HepG2 (cell line): ENCODE data around the gene WNT5B. TPM values are rescaled to one million over a fixed set of nuclear protein-coding genes. Genes with fewer than 3 reads are reported as not detected.

Source experiments
- CCAR2 ChIP-seq: fragments of 200-400 bp; formaldehyde crosslinking; optimal IDR thresholded peaks from 2 replicates; pipeline ENCODE3; 2018; ENCODE audit warnings: low read depth, mild to moderate bottlenecking, low read length, moderate library complexity
- CHD2 ChIP-seq: IDR thresholded peaks from 2 replicates; pipeline ENCODE4 v1.6.1; 2011; ENCODE audit warnings: low read depth, low read length, improper control_type of control experiment
- E2F1 ChIP-seq: sonication (generic); formaldehyde crosslinking; IDR thresholded peaks from 2 replicates; pipeline ENCODE4 v1.5.0; 2020; ENCODE audit warnings: missing genetic modification reagents
- GMEB1 ChIP-seq: sonication (generic); formaldehyde crosslinking; IDR thresholded peaks from 2 replicates; pipeline ENCODE4 v1.5.1; 2020; ENCODE audit warnings: missing genetic modification reagents, mild to moderate bottlenecking, borderline replicate concordance
- GTF2F1 ChIP-seq: fragments of 150-350 bp; IDR thresholded peaks from 2 replicates; pipeline ENCODE4 v1.6.1; 2014; ENCODE audit warnings: low read length
- PAF1 ChIP-seq: IDR thresholded peaks from 2 replicates; pipeline ENCODE4 v1.6.1; 2016; ENCODE audit warnings: missing genetic modification reagents, missing compliant biosample characterization
- RBM22 ChIP-seq: fragments of 200-400 bp; formaldehyde crosslinking; optimal IDR thresholded peaks from 2 replicates; pipeline ENCODE3; 2017; ENCODE audit warnings: mild to moderate bottlenecking, low read length, moderate library complexity
- SAP130 ChIP-seq: IDR thresholded peaks from 2 replicates; pipeline ENCODE4 v1.6.1; 2016; ENCODE audit warnings: low read depth
- SATB2 ChIP-seq: sonication (generic); formaldehyde crosslinking; IDR thresholded peaks from 2 replicates; pipeline ENCODE4 v1.5.0; 2020; ENCODE audit warnings: missing genetic modification reagents
- SNAPC2 ChIP-seq: sonication (generic); formaldehyde crosslinking; IDR thresholded peaks from 2 replicates; pipeline ENCODE4 v1.8.1; 2022; ENCODE audit warnings: mild to moderate bottlenecking, missing genetic modification reagents
- TBX3 ChIP-seq: fragments of 450-650 bp; IDR thresholded peaks from 2 replicates; pipeline ENCODE4 v1.6.1; 2017; ENCODE audit warnings: antibody characterized with exemption, mild to moderate bottlenecking, inconsistent platforms, borderline replicate concordance
- TFDP2 ChIP-seq: sonication (generic); formaldehyde crosslinking; IDR thresholded peaks from 2 replicates; pipeline ENCODE4 v1.4.0; 2020; ENCODE audit warnings: missing genetic modification reagents
- YEATS2 ChIP-seq: sonication (generic); formaldehyde crosslinking; IDR thresholded peaks from 2 replicates; pipeline ENCODE4 v1.4.0; 2020; ENCODE audit warnings: missing genetic modification reagents, borderline replicate concordance
- ZBED4 ChIP-seq: sonication (generic); formaldehyde crosslinking; IDR thresholded peaks from 2 replicates; pipeline ENCODE4 v1.4.0; 2020; ENCODE audit warnings: missing genetic modification reagents, borderline replicate concordance
- ZNF263 ChIP-seq: sonication (generic); formaldehyde crosslinking; IDR thresholded peaks from 2 replicates; pipeline ENCODE4 v1.4.0; 2020; ENCODE audit warnings: missing genetic modification reagents
- ZNF331 ChIP-seq: sonication (generic); formaldehyde crosslinking; IDR thresholded peaks from 2 replicates; pipeline ENCODE4 v1.4.0; 2020; ENCODE audit warnings: missing genetic modification reagents
- ZNF549 ChIP-seq: sonication (generic); formaldehyde crosslinking; IDR thresholded peaks from 2 replicates; pipeline ENCODE4 v1.5.0; 2020; ENCODE audit warnings: missing genetic modification reagents
- ZNF574 ChIP-seq: sonication (generic); formaldehyde crosslinking; IDR thresholded peaks from 2 replicates; pipeline ENCODE4 v1.4.0; 2020; ENCODE audit warnings: missing genetic modification reagents
- ZNF616 ChIP-seq: sonication (generic); formaldehyde crosslinking; IDR thresholded peaks from 2 replicates; pipeline ENCODE4 v1.5.0; 2020; ENCODE audit warnings: low read depth, mild to moderate bottlenecking, missing genetic modification reagents
- polyA plus RNA-seq, 8 experiments: library from polyadenylated mRNA; depleted of rRNA in 3 of 8; stranded (reverse) in 7 of 8; unstranded in 1 of 8; fragments of >200 nt; fragmentation: Illumina TruSeq in 4 of 8; extraction: Trizol in 4 of 8; gene quantifications; 2 replicates each; pipeline versions ENCODE4 v1.2.1 to v1.2.3, GENCODE V29; 2011 to 2016; ENCODE audit warnings: low read depth in 4 of 8, missing spikeins in 1 of 8, mixed read lengths in 1 of 8; ENCODE audit not compliant: insufficient read depth in 1 of 8
- total RNA-seq, 5 experiments: library from RNA; depleted of rRNA; stranded (reverse); fragments of >200 nt; fragmentation: Illumina TruSeq; extraction: Trizol; gene quantifications; 2 replicates each; pipeline ENCODE4 v1.2.3, GENCODE V29; 2016; ENCODE audit warnings: low read depth in 1 of 5

The WNT5B gene
- total and polyA plus RNA-seq, 2 of the 13 experiments (the other 11 are each of a cell fraction or from before 2014, with no cell fraction given) = 0.04 TPM; not detected in 1

- TF ChIP-seq ZNF574 (CRISPR knock-in tag) (no peak), YEATS2 (CRISPR knock-in tag) (no peak), E2F1 (CRISPR knock-in tag) (no peak), CHD2 (no peak), RBM22 (no peak), ZNF549 (CRISPR knock-in tag) (no peak), GTF2F1 (no peak), ZNF331 (CRISPR knock-in tag) (no peak), SAP130 (CRISPR knock-in tag) (peak; percentile 51), GMEB1 (CRISPR knock-in tag) (no peak), ZNF616 (no peak), TBX3 (no peak), CCAR2 (peak; percentile 45), TFDP2 (CRISPR knock-in tag) (no peak), ZNF263 (CRISPR knock-in tag) (no peak), PAF1 (CRISPR knock-in tag) (no peak), SATB2 (no peak), SNAPC2 (CRISPR knock-in tag) (0 out of 2 replicates have a peak, but pooled peaks have one; percentile 64), ZBED4 (CRISPR knock-in tag) (0 out of 2 replicates have a peak, but pooled peaks have one; percentile 19)
These were observed 23.7 kb upstream of the WNT5B start (continued) for GRCh38 chr12:1605129-1606020.
